HG02884 (cell line): ENCODE data around the gene DCAKD.
A peak's percentile ranks its signal among the peaks of the same experiment; 100 is the strongest.
"Not testable (repeated sequence)": the region's sequence is repeated elsewhere in the genome, so short reads cannot be mapped to it uniquely, and the experiment has no call there.

ENCODE experiments used
- ATAC-seq: cut with Tn5 transposase; IDR thresholded peaks from one replicate; pipeline ENCODE4 v1.9.1; 2021; ENCODE audit warnings: mild to moderate bottlenecking, moderate library complexity; ENCODE audit not compliant: unreplicated experiment

Gene DCAKD

GRCh38 chr17:45070001-45070400, 18.6 kb upstream of the DCAKD start:
- ATAC-seq, result no peak

GRCh38 chr17:45067637-45068036, 16.2 kb upstream of the DCAKD start:
- no peak for ATAC-seq

GRCh38 chr17:45063198-45063597, 11.8 kb upstream of the DCAKD start:
- no peak for ATAC-seq

- no peak for ATAC-seq
These were observed 10.3 kb upstream of the DCAKD start for GRCh38 chr17:45061606-45062205.

- peak; percentile 91 for ATAC-seq
These were observed 9.6 kb upstream of the DCAKD start, which contains the start of gene NMT1 for GRCh38 chr17:45060797-45061605. TSS of gene NMT1 (plus strand) at chr17:45061317. CDS start at chr17:45061330, 13 bp downstream.

GRCh38 chr17:45060382-45060796, 9.0 kb upstream of the DCAKD start:
- no peak for ATAC-seq

- ATAC-seq, result no peak
These were observed 780 bp upstream of the DCAKD start for GRCh38 chr17:45052052-45052772.

GRCh38 chr17:45051720-45052051, 254 bp upstream of the DCAKD start:
- ATAC-seq, result not testable (repeated sequence)

- ATAC-seq, result no peak
These were observed 862 bp downstream of the DCAKD start for GRCh38 chr17:45050481-45051059.

GRCh38 chr17:45048795-45049563, 2.5 kb downstream of the DCAKD start:
- no peak for ATAC-seq

- no peak for ATAC-seq
These were observed 4.8 kb downstream of the DCAKD start for GRCh38 chr17:45046537-45047125.

GRCh38 chr17:45043813-45044540, 7.5 kb downstream of the DCAKD start:
- ATAC-seq, result no peak

- ATAC-seq, result no peak
These were observed 8.9 kb downstream of the DCAKD start for GRCh38 chr17:45042346-45043120.

GRCh38 chr17:45040459-45040858, 11.0 kb downstream of the DCAKD start:
- ATAC-seq, result no peak

- no peak for ATAC-seq
These were observed 12.5 kb downstream of the DCAKD start for GRCh38 chr17:45038728-45039634.

GRCh38 chr17:45036691-45037090, 14.7 kb downstream of the DCAKD start:
- ATAC-seq, result no peak

- ATAC-seq, result no peak
These were observed 15.6 kb downstream of the DCAKD start for GRCh38 chr17:45035848-45036247.

- no peak for ATAC-seq
These were observed 16.8 kb downstream of the DCAKD start for GRCh38 chr17:45034599-45034998.
